Activated T-cell treated with anti-CD3 and anti-CD28 coated beads, Interleukin-2, amount 50 U/mL, for 24 hours (primary cell): ENCODE data around the gene SLC24A3.

ENCODE experiments used
- DNase-seq: peaks from one replicate; pipeline ENCODE4 v3.0.0-alpha.2; 2020
- H3K27ac Mint-ChIP-seq: 2 replicates; pipeline ENCODE4 v1.8.0; 2020; ENCODE audit warnings: mild to moderate bottlenecking, mixed read lengths
- H3K27me3 Mint-ChIP-seq: 2 replicates; pipeline ENCODE4 v1.8.0; 2020; ENCODE audit warnings: mixed read lengths
- H3K36me3 Mint-ChIP-seq: 2 replicates; pipeline ENCODE4 v1.8.0; 2020; ENCODE audit warnings: low read depth, mixed read lengths
- H3K4me1 Mint-ChIP-seq: 2 replicates; pipeline ENCODE4 v1.8.0; 2020; ENCODE audit warnings: low read depth, mixed read lengths
- H3K4me3 Mint-ChIP-seq: 2 replicates; pipeline ENCODE4 v1.8.0; 2020; ENCODE audit warnings: mild to moderate bottlenecking, moderate library complexity, mixed read lengths
- H3K9me3 Mint-ChIP-seq: 2 replicates; pipeline ENCODE4 v1.8.0; 2020; ENCODE audit warnings: mixed read lengths

Gene SLC24A3

GRCh38 chr20:19322061-19322985 is 109.9 kb downstream of the SLC24A3 start:
- Mint-ChIP-seq H3K4me1 (peaks cover 3% of the 10 kb centered on the region), H3K4me3 (no peak overlapping the region)
- no peak for DNase-seq

GRCh38 chr20:19327401-19327800 is 115.0 kb downstream of the SLC24A3 start:
- Mint-ChIP-seq H3K27me3 (peaks cover 3% of the 10 kb centered on the region), H3K4me3 (no peak overlapping the region), H3K36me3 (no peaks in the 10 kb centered on the region), H3K27ac (no peak overlapping the region), H3K9me3 (no peaks in the 10 kb centered on the region), H3K4me1 (no peaks in the 10 kb centered on the region)
- DNase-seq = no peak

More at GRCh38 chr20:19322061-19322985, 109.9 kb downstream of the SLC24A3 start:
- Mint-ChIP-seq H3K27me3 (peaks cover 3% of the 10 kb centered on the region), H3K9me3 (no peaks in the 10 kb centered on the region), H3K27ac (no peak overlapping the region), H3K36me3 (no peaks in the 10 kb centered on the region)

GRCh38 chr20:19328676-19329075 is 116.2 kb downstream of the SLC24A3 start:
- Mint-ChIP-seq H3K4me3 (no peak overlapping the region), H3K27ac (no peak overlapping the region), H3K4me1 (no peaks in the 10 kb centered on the region), H3K9me3 (no peaks in the 10 kb centered on the region), H3K36me3 (no peaks in the 10 kb centered on the region), H3K27me3 (peaks cover 3% of the 10 kb centered on the region)
- no peak for DNase-seq

GRCh38 chr20:19330038-19330437 is 117.6 kb downstream of the SLC24A3 start:
- no peak for DNase-seq
- Mint-ChIP-seq H3K27me3 (peaks cover 3% of the 10 kb centered on the region), H3K4me3 (no peak overlapping the region), H3K27ac (no peak overlapping the region), H3K9me3 (no peaks in the 10 kb centered on the region), H3K36me3 (no peaks in the 10 kb centered on the region), H3K4me1 (no peaks in the 10 kb centered on the region)

GRCh38 chr20:19330731-19331130 is 118.3 kb downstream of the SLC24A3 start:
- DNase-seq = no peak
- Mint-ChIP-seq H3K27me3 (peaks cover 3% of the 10 kb centered on the region), H3K36me3 (no peaks in the 10 kb centered on the region), H3K27ac (no peak overlapping the region), H3K4me3 (no peak overlapping the region), H3K4me1 (no peaks in the 10 kb centered on the region), H3K9me3 (no peaks in the 10 kb centered on the region)

- no peak overlapping the region for H3K4me3 Mint-ChIP-seq
- no peaks in the 10 kb centered on the region for H3K9me3 Mint-ChIP-seq
- no peaks in the 10 kb centered on the region for H3K36me3 Mint-ChIP-seq
- H3K27me3 Mint-ChIP-seq = peaks cover 8% of the 10 kb centered on the region
- no peaks in the 10 kb centered on the region for H3K4me1 Mint-ChIP-seq
- no peak overlapping the region for H3K27ac Mint-ChIP-seq
- DNase-seq = no peak
These were observed 121.1 kb downstream of the SLC24A3 start for GRCh38 chr20:19333563-19333962.

GRCh38 chr20:19335341-19335740 is 122.9 kb downstream of the SLC24A3 start:
- H3K36me3 Mint-ChIP-seq = no peaks in the 10 kb centered on the region

GRCh38 chr20:19335916-19336315 is 123.5 kb downstream of the SLC24A3 start:
- Mint-ChIP-seq H3K36me3 (no peaks in the 10 kb centered on the region), H3K27me3 (peaks cover 8% of the 10 kb centered on the region), H3K4me1 (no peaks in the 10 kb centered on the region), H3K27ac (no peak overlapping the region), H3K4me3 (no peak overlapping the region), H3K9me3 (no peaks in the 10 kb centered on the region)
- DNase-seq = no peak

More at GRCh38 chr20:19335341-19335740, 122.9 kb downstream of the SLC24A3 start:
- DNase-seq = no peak
- Mint-ChIP-seq H3K4me3 (no peak overlapping the region), H3K27ac (no peak overlapping the region), H3K27me3 (peaks cover 8% of the 10 kb centered on the region), H3K4me1 (no peaks in the 10 kb centered on the region), H3K9me3 (no peaks in the 10 kb centered on the region)

GRCh38 chr20:19336631-19337030 is 124.2 kb downstream of the SLC24A3 start:
- H3K27me3 Mint-ChIP-seq = peaks cover 7% of the 10 kb centered on the region
- H3K27ac Mint-ChIP-seq = no peak overlapping the region
- H3K9me3 Mint-ChIP-seq = no peaks in the 10 kb centered on the region
- DNase-seq = no peak
- no peaks in the 10 kb centered on the region for H3K36me3 Mint-ChIP-seq
- H3K4me3 Mint-ChIP-seq = no peak overlapping the region
- no peaks in the 10 kb centered on the region for H3K4me1 Mint-ChIP-seq

GRCh38 chr20:19338380-19338779 is 125.9 kb downstream of the SLC24A3 start:
- no peaks in the 10 kb centered on the region for H3K36me3 Mint-ChIP-seq

GRCh38 chr20:19338960-19339359 is 126.5 kb downstream of the SLC24A3 start:
- Mint-ChIP-seq H3K4me3 (no peak overlapping the region), H3K27me3 (peaks cover 5% of the 10 kb centered on the region), H3K27ac (no peak overlapping the region), H3K36me3 (no peaks in the 10 kb centered on the region), H3K4me1 (no peaks in the 10 kb centered on the region), H3K9me3 (no peaks in the 10 kb centered on the region)
- no peak for DNase-seq

More at GRCh38 chr20:19338380-19338779, 125.9 kb downstream of the SLC24A3 start:
- Mint-ChIP-seq H3K4me3 (no peak overlapping the region), H3K27me3 (peaks cover 5% of the 10 kb centered on the region), H3K4me1 (no peaks in the 10 kb centered on the region), H3K27ac (no peak overlapping the region), H3K9me3 (no peaks in the 10 kb centered on the region)
- DNase-seq = no peak

GRCh38 chr20:19341348-19342053 is 129.1 kb downstream of the SLC24A3 start:
- no peaks in the 10 kb centered on the region for H3K4me1 Mint-ChIP-seq
- H3K27ac Mint-ChIP-seq = no peak overlapping the region
- no peaks in the 10 kb centered on the region for H3K36me3 Mint-ChIP-seq
- no peak overlapping the region for H3K4me3 Mint-ChIP-seq
- H3K9me3 Mint-ChIP-seq = no peaks in the 10 kb centered on the region
- DNase-seq = no peak
- peaks cover 5% of the 10 kb centered on the region for H3K27me3 Mint-ChIP-seq

GRCh38 chr20:19344341-19344740 is 131.9 kb downstream of the SLC24A3 start:
- H3K9me3 Mint-ChIP-seq = no peaks in the 10 kb centered on the region
- no peaks in the 10 kb centered on the region for H3K36me3 Mint-ChIP-seq
- H3K4me3 Mint-ChIP-seq = no peak overlapping the region
- DNase-seq = no peak
- H3K27me3 Mint-ChIP-seq = no peaks in the 10 kb centered on the region
- H3K4me1 Mint-ChIP-seq = no peaks in the 10 kb centered on the region
- no peak overlapping the region for H3K27ac Mint-ChIP-seq

- H3K36me3 Mint-ChIP-seq = no peaks in the 10 kb centered on the region
- no peaks in the 10 kb centered on the region for H3K9me3 Mint-ChIP-seq
- no peak overlapping the region for H3K4me3 Mint-ChIP-seq
- no peak for DNase-seq
- no peaks in the 10 kb centered on the region for H3K27me3 Mint-ChIP-seq
- no peak overlapping the region for H3K27ac Mint-ChIP-seq
- H3K4me1 Mint-ChIP-seq = no peaks in the 10 kb centered on the region
These were observed 135.6 kb downstream of the SLC24A3 start for GRCh38 chr20:19347943-19348456.

- H3K27me3 Mint-ChIP-seq = no peaks in the 10 kb centered on the region
- H3K9me3 Mint-ChIP-seq = no peaks in the 10 kb centered on the region
- no peaks in the 10 kb centered on the region for H3K36me3 Mint-ChIP-seq
- no peak for DNase-seq
- H3K4me1 Mint-ChIP-seq = no peaks in the 10 kb centered on the region
- H3K4me3 Mint-ChIP-seq = no peak overlapping the region
- no peak overlapping the region for H3K27ac Mint-ChIP-seq
These were observed 136.1 kb downstream of the SLC24A3 start for GRCh38 chr20:19348582-19348981.
